SJCRH30 (cell line): ENCODE results near the gene ZCCHC17. TPM values are rescaled to one million over a fixed set of nuclear protein-coding genes. Genes with fewer than 3 reads are reported as not detected.

Experiments used
- DNase-seq, 2 experiments: peaks; one replicate each; pipeline ENCODE4 v3.0.0-alpha.2; 2015 to 2020
- H3K27ac ChIP-seq: fragments of 250-450 bp; sonication (Bioruptor Pico); 2 replicates; pipeline ENCODE4 v1.5.1; 2020; ENCODE audit warnings: mild to moderate bottlenecking, moderate library complexity
- H3K27me3 ChIP-seq: fragments of 250-450 bp; sonication (Bioruptor Pico); 2 replicates; pipeline ENCODE4 v1.5.1; 2020; ENCODE audit warnings: mild to moderate bottlenecking, moderate library complexity
- H3K36me3 ChIP-seq: fragments of 250-450 bp; sonication (Bioruptor Pico); 2 replicates; pipeline ENCODE4 v1.5.1; 2020; ENCODE audit warnings: mild to moderate bottlenecking, moderate library complexity
- H3K4me1 ChIP-seq: fragments of 250-450 bp; sonication (Bioruptor Pico); 2 replicates; pipeline ENCODE4 v1.5.1; 2020; ENCODE audit warnings: mild to moderate bottlenecking, moderate library complexity
- H3K4me3 ChIP-seq: fragments of 250-450 bp; sonication (Bioruptor Pico); 2 replicates; pipeline ENCODE4 v1.5.1; 2020; ENCODE audit warnings: mild to moderate bottlenecking, moderate library complexity
- H3K9me3 ChIP-seq: fragments of 250-450 bp; sonication (Bioruptor Pico); replicated peaks from 2 replicates; pipeline ENCODE4 v1.5.1; 2020; ENCODE audit warnings: mild to moderate bottlenecking, moderate library complexity
- total RNA-seq: library from RNA; depleted of rRNA; stranded (reverse); fragments of >200 nt; shearing (Covaris generic); gene quantifications from 2 replicates; pipeline ENCODE4 v1.2.3, GENCODE V29; 2014

The ZCCHC17 gene
- total RNA-seq, 1 experiment from 2014 or later = 44.9 TPM

DNA sequence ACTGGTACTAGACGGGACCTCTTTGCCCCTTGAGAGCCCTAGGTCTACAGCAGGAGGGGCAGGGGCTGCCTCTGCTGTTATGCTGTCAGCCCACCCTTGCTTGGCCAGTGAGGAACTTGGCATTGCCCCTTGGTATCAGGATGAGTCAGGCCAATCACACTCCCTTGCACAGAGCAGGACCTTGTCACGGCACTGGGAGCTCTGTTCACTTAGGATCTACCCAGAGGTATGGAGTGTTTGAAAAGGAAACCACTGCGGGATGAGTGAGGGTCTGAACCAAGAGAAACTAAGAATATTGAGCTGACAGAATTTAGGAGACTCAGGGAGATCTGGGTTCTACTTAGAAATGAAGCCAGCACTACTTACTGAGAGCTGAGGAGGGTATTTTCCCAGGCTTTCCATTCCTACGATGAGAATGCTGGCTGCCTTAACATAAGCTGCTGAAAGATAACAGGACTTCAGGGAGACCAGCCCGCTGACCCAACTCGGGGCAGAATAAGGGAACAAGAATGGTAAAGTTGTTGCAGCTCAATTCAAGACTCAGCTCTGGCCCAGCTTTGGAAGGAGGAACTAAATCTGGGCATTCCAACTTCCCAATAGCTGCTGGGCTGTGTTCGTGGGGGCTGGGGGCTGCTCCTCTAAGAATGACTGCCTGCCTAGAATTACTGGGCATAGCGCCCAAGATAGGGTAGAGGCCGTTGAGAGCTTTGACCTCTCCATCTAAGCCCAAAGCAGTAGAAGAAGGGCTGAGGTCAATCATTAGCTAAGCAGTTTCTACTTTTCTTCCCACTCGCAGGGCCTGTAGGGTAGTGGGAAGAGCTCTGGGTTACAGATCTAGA lies 74.5 kb downstream of the ZCCHC17 start:
- no peak for DNase-seq
- no peak overlapping the region for H3K4me3 ChIP-seq
- H3K27ac ChIP-seq = no peak overlapping the region
- H3K27me3 ChIP-seq = no peaks in the 10 kb centered on the region
- peaks cover 22% of the 10 kb centered on the region for H3K4me1 ChIP-seq
- H3K9me3 ChIP-seq = no peaks in the 10 kb centered on the region
- 0 out of 2 replicates have a peak, but pooled peaks cover 2% of the 10 kb centered on the region for H3K36me3 ChIP-seq

DNA sequence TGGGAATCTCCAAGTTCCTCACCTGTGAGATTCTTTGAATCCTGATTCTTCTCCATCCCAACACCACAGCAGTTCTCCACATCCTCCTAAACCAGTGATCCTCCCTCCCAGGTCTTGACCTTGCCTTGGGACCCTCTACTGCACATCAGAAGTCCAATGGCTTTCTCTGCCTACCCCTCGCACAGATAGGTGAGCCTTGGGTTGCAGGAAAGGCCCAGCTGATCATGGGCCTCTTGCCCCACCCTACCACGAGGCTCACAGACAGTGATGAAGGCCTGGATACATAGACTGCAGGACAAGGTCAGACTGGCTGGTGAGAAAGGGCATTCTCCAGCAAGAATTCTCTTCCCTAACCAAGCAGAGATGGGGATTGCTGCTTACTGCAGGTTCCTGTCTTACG lies 75.2 kb downstream of the ZCCHC17 start:
- no peaks in the 10 kb centered on the region for H3K27me3 ChIP-seq
- no peak for DNase-seq
- no peak overlapping the region for H3K4me3 ChIP-seq
- H3K4me1 ChIP-seq = peaks cover 27% of the 10 kb centered on the region
- H3K27ac ChIP-seq = no peak overlapping the region
- 0 out of 2 replicates have a peak, but pooled peaks cover under 1% of the 10 kb centered on the region for H3K36me3 ChIP-seq
- no peaks in the 10 kb centered on the region for H3K9me3 ChIP-seq

DNA sequence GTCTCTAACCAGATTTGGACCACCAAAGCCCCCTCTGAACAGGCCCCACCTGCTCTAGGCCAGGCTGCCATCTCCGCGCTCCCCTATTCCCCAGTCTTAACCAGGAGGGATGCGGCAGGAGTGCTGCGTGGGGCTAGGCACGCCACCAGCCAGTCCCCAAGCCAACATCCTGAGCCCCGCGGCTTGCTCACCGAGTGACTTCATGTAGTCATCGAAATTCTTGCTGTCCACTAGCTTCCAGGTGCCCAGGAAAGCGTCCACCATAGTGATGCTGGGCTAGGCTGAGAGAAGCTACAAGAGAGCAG lies 75.9 kb downstream of the ZCCHC17 start:
- Histone ChIP-seq H3K27ac (peak overlapping the region; percentile 68; the same call in 1 of the 2 replicates), H3K27me3 (no peaks in the 10 kb centered on the region), H3K36me3 (no peaks in the 10 kb centered on the region), H3K4me1 (peaks cover 31% of the 10 kb centered on the region), H3K9me3 (no peaks in the 10 kb centered on the region), H3K4me3 (peak overlapping the region; percentile 58)
- no peak for DNase-seq

DNA sequence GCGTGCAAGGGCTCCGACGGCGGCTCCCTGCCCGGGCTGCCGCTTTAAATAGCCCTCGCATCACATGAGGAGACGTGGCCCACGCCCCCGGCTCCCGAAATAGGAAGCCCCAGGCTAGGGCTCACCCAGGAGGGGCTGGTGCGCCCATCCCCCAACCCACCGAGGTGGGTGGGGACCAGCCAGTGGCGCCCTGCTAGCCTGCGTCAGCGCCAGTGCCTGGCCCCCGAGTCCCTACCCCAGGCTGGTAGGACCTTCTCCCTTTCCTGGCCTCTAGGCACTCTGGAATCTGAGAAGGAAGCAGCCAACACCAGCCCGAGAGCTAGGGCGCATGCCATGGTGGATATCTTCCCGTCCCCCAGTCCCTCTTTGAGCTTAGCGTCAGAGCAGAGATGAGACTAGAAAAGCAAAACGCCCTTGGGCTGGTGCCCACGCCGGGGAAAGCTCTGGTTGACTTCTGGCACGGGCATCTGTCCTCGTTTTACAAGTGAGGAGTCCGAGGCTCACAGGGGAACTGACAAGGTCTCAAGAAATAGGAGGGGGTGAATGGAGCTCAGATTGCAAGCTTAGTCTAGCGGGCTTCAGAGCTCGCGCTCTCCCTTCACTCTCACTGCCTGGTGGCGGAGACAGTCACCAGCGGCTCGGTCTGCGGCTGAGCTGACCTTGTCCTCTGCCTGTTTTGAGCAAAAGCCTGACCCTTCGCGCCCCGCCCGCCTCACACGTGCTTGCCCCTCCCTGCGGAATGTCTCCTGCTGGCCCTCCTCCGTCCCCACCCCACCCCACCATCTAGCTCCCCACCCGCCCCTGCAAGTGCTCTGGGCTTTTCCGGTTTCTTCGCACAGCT lies 76.4 kb downstream of the ZCCHC17 start, which contains the start of gene FABP3:
TSS of gene FABP3 (minus strand) at position 21 of the 841 bp plus-strand sequence. CDS start 62 bp downstream, outside the sequence.
- peak; percentile 82 to 90 for DNase-seq
- H3K36me3 ChIP-seq = no peaks in the 10 kb centered on the region
- no peaks in the 10 kb centered on the region for H3K27me3 ChIP-seq
- H3K9me3 ChIP-seq = no peaks in the 10 kb centered on the region
- peak within 1 kb of the TSS; percentile 58 for H3K4me3 ChIP-seq
- H3K27ac ChIP-seq = peak within 1 kb of the TSS; percentile 68
- peaks cover 31% of the 10 kb centered on the region for H3K4me1 ChIP-seq

DNA sequence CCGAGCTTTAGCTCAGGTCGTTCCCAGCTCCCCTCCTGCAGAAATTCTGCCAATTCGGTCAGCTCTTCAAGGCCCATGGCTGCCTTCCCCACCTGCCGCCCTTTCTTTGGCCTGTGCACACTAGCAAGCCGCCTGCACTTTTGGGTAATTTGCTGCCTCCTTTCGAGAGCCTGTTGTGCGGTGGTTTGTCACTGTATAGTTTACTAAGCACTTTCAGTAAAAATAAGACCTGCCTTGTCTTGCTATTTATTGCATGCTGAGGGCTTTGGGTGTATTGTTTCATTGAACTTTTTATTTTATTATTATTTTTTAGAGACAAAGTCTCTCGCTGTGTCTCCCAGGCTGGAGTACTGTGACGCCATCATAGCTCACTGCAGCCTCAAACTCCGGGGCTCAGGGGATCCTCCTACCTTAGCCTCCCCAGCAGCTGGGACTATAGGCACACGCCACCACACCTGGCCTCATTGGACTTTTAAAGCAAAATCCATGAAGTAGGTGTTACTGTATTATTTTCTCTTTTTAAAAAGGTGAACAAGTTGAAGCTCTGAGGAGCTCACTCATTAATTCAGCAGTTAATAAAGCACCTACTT lies 77.2 kb downstream of the ZCCHC17 start:
- H3K36me3 ChIP-seq = no peaks in the 10 kb centered on the region
- DNase-seq = no peak
- H3K27me3 ChIP-seq = no peaks in the 10 kb centered on the region
- H3K4me3 ChIP-seq = peak overlapping the region; percentile 58
- peaks cover 31% of the 10 kb centered on the region for H3K4me1 ChIP-seq
- H3K27ac ChIP-seq = no peak overlapping the region
- no peaks in the 10 kb centered on the region for H3K9me3 ChIP-seq

DNA sequence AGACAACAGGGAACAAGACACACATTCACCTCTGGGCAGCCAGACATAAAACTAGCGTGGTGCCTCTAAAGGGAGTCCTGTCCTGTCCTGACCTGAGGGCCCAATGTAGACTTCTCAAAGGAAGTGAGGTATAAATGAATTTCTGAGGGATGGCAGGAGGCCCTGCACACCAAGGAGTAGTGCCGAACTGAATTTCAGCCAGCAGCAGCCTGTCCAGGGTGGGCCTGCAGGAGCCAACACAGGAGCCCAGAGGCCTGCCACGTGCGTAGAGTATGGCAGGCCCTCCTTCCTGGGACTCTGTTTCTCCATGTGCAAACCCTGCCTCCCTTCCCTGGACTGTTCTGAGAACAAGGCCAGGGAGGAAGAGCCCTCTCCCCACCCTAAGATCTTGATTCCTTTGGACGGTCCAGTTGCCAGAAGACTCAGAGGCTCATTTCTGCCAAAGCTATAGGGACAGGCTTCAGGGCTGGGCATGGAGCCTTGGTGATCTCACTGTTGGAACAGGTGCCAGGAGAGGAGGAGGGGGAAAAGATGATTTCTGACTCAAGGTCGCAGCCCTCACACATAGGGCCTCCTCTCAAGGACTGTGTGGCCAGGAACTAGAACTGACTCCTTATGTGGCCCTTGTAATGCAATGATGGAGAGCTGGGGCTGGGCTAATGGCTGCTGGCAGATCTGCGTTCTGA lies 77.8 kb downstream of the ZCCHC17 start:
- H3K4me3 ChIP-seq = no peak overlapping the region
- no peaks in the 10 kb centered on the region for H3K36me3 ChIP-seq
- H3K9me3 ChIP-seq = no peaks in the 10 kb centered on the region
- DNase-seq = peak; percentile 55 to 64
- peaks cover 31% of the 10 kb centered on the region for H3K4me1 ChIP-seq
- H3K27me3 ChIP-seq = no peaks in the 10 kb centered on the region
- H3K27ac ChIP-seq = no peak overlapping the region

DNA sequence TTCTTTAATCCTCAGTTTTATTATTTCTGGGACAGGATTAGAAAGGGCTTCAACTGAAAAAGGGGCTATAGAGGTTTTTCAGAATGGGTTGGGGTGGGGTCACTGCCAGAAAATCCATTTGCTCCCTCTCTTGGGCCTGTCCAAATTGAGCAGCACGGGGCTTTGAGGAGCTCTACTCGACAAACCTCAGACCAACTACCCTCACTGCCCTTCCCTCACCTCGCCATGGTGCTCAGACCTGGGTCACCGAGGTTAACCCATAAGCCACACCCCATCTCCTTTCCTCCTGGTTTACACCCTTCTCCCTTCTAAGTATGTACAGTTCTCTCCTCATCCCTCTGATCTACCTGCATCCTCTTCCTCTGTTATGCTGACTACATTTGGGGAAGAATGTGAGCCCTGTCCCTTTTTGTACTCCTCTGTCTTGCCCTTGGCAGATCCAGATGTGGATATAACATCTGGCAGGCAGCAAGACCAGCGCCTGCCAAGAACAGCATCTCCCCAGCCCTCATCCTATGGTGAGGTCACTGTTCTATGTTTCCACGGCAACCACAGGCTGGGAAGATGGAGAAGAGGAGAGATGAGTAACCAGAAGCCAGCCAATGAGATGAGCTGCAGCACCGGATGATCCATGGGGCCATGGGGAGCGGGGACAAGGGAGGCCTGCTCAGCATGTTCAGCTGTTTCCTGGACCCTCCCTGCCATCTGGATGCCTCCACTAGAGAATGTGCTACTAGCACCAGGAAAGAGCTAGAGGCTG lies 79.7 kb downstream of the ZCCHC17 start:
- Histone ChIP-seq H3K36me3 (no peaks in the 10 kb centered on the region), H3K9me3 (no peaks in the 10 kb centered on the region), H3K27ac (no peak overlapping the region), H3K27me3 (no peaks in the 10 kb centered on the region), H3K4me1 (peaks cover 36% of the 10 kb centered on the region), H3K4me3 (no peak overlapping the region)
- peak; percentile 96 to 97 for DNase-seq

DNA sequence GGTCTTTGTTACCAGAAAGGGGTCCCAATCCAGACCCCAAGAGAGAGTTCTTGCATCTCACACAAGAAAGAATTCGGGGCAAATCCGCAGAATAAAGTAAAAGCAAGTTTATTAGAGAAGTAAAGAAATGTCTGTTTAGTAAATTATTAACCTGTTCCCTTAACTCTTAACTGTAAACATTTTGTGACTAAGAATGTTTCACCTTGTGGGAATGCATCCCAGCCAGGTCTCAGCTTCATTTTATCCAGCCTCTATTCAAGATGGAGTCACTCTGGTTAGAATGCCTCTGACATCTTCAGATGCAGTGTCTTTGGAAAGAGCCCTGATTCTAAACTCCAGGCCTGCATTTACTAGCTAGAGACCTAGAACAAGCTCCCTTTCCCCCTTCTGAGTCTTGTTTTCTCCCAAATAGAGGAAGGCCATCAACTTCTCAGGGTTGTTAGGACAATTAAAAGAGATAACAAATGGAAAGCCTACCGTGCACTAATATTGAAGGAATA lies 80.6 kb downstream of the ZCCHC17 start:
- Histone ChIP-seq H3K4me1 (peaks cover 41% of the 10 kb centered on the region), H3K27ac (no peak overlapping the region), H3K36me3 (no peaks in the 10 kb centered on the region), H3K9me3 (no peaks in the 10 kb centered on the region), H3K4me3 (no peak overlapping the region), H3K27me3 (no peaks in the 10 kb centered on the region)
- no peak for DNase-seq

DNA sequence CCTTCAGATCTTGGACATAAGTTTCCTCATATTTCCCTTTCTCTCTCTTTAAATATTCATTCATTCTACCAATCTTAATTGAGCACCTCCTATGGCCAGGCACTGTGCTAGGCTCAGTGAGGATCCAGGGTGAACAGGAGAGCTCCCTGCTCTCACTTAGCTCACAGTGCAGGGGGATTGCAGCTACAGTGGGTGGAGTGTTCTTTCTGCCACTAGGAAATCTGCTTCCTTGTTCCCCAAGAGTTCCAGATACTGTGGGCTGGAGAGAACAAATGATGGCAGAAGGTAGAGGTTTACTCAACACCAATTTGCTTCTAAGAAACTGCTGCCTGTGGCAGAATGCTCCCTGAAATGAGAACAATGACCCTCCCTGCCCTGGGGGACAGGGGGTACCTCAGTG lies 81.2 kb downstream of the ZCCHC17 start:
- Histone ChIP-seq H3K4me3 (no peak overlapping the region), H3K4me1 (peaks cover 42% of the 10 kb centered on the region), H3K9me3 (no peaks in the 10 kb centered on the region), H3K36me3 (no peaks in the 10 kb centered on the region), H3K27me3 (no peaks in the 10 kb centered on the region), H3K27ac (no peak overlapping the region)
- DNase-seq = no peak

DNA sequence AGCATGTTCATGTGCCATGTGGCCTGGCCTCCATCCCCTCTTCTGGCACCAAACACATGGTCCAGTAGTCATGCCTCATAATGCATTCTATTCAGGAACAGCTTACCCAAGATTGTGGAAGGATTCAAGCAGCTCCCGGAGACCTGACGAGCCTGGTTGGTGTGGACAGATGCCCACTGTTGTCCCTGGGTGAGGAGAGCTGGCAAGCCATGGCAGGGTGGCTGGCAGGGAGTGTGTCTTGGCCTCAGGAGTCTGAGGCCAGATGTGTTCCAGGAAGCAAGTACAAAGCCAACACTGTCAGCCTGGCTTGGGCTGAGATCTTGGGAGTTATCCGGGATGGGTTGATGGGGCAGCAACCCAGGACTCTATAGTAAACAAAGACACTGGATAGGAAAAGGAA lies 83.3 kb downstream of the ZCCHC17 start:
- Histone ChIP-seq H3K4me3 (no peak overlapping the region), H3K4me1 (peaks cover 31% of the 10 kb centered on the region), H3K36me3 (no peaks in the 10 kb centered on the region), H3K27ac (no peak overlapping the region), H3K9me3 (no peaks in the 10 kb centered on the region), H3K27me3 (no peaks in the 10 kb centered on the region)
- DNase-seq = no peak

DNA sequence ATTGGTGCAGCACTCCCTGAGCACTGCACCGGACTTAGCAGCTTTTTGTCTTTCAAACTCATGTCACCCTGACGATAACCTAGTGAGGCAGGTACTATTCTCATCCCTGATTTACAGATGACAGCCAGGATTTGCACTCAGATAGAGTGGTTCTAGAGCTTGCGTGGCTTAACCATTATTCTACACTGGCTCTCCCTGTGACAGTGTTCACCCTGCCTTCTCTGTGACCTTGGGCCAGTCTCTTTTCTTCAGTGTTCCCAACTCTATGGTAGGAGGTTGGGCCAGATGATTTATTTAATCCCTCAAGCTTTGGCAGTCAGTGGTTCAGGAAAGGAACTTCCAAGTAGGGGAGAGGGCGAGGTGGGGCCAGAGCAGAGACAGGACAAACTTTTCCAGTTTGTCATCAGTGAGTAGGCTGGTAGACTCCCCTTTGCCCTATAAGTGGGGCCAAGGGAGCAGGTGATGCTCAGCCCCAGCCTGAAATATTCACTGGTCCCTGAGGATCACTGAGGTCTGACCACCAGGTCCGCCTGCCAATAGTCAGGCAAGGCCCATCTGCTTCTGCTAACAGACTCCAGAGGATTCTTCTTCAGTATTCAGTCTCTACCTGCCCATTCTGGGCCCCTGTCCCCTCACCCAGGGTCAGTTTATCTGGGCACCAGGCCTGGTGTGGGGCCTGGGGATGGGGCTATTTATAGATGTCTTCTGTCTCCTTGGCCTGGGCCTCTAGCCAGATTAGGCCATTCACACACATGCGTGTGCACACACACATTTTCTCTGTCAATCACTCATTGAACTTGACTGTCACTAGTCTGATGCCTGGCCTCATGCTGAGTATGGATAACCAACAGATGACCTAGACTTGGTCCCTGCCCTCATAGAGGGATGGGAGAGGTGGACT lies 84.8 kb downstream of the ZCCHC17 start:
- Histone ChIP-seq H3K4me1 (peaks cover 25% of the 10 kb centered on the region), H3K27ac (no peak overlapping the region), H3K9me3 (no peaks in the 10 kb centered on the region), H3K4me3 (no peak overlapping the region), H3K36me3 (no peaks in the 10 kb centered on the region), H3K27me3 (no peaks in the 10 kb centered on the region)
- DNase-seq = no peak

DNA sequence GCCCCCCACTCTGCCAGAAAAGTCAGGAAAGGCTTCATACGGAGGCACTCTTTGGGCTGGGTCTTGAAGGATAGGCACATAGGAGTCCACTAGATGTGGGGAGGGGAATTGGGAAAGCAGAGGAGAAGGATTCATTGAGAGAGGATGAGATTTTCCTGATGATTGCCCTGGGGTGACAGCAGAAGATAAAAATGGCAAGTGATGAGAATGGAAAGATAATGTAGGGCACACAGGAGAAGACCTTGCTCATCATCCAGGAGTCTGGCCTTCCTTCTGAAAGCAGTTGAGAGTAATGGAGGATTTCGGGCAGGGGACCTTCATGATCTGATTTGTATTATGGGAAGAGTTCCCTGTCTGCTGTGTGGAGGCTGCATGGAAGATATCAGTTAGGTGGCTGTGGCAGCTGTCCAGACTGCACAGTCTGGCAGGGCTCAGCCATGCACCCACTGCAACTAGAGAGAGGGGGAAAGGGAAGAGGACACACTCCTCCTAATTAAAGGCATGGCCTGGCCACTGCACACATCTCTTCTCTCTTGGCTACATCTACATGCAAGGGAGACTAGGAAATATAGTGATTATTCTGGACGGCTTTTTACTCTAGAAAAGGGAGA lies 85.7 kb downstream of the ZCCHC17 start:
- H3K27me3 ChIP-seq = no peaks in the 10 kb centered on the region
- H3K36me3 ChIP-seq = no peaks in the 10 kb centered on the region
- H3K4me1 ChIP-seq = peaks cover 18% of the 10 kb centered on the region
- H3K9me3 ChIP-seq = no peaks in the 10 kb centered on the region
- H3K4me3 ChIP-seq = no peak overlapping the region
- no peak overlapping the region for H3K27ac ChIP-seq
- peak in 1 of 2 experiments; percentile 41 for DNase-seq

DNA sequence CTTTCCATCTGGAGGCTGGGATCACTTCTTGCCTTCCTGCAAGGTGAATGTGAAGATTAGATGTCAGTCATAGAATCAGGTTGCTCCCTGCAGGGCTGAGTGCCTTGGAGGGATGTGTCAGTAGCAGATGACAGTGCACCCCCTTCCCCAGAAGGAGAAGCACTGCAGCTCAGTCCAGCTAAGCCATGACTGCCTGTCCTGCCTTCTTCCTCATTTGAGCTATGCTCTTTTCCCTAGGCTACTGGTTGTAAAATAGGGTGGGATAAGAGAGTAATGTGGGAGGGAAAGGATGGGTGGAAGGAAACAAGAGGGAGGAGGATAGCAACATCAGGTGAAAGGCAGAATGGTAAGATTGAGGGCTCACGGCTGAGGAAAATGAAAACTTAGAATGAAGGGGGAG lies 87.1 kb downstream of the ZCCHC17 start:
- Histone ChIP-seq H3K27ac (no peak overlapping the region), H3K4me3 (no peak overlapping the region), H3K9me3 (no peaks in the 10 kb centered on the region), H3K36me3 (no peaks in the 10 kb centered on the region), H3K27me3 (no peaks in the 10 kb centered on the region), H3K4me1 (peaks cover 18% of the 10 kb centered on the region)
- no peak for DNase-seq
